HG03196 (cell line): ENCODE results near the gene MTERF4.

ENCODE experiments used
- ATAC-seq: cut with Tn5 transposase; IDR thresholded peaks from one replicate; pipeline ENCODE4 v1.9.1; 2021; ENCODE audit not compliant: unreplicated experiment

The MTERF4 gene

DNA sequence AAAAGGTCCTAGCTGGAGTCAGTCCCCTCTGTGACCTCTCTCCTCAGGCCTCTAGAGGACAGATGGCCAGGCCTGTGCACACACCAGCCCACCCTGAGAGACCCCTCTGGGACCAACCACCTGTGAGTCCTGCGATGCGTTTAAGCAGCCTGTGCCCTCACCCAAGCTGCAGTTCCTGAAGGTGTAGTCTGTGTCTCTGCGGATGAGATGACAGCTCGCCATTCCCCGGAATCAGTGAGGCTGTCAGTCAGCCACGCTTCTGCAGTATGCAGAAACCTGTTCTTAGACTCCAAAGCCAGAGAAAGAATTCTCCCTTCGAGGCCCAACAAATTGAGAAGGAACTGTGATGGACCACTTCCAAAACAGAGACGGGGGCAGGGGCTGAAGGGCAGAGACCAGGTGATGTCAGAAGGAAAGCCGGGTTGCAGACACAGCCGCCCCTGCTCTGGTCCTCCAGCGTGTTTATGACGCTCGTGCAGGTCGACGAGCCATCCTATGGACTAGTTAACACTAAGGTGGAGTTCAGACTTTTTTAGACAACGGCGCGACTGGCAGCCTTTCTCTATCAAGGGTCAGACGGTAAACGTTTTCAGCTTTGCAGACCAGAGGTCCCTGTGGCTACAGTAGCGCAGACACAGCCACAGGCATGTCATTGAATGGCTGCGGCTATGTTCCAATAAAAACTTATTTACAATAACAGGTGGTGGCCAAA, 10.2 kb downstream of the MTERF4 start:
- ATAC-seq, result no peak

DNA sequence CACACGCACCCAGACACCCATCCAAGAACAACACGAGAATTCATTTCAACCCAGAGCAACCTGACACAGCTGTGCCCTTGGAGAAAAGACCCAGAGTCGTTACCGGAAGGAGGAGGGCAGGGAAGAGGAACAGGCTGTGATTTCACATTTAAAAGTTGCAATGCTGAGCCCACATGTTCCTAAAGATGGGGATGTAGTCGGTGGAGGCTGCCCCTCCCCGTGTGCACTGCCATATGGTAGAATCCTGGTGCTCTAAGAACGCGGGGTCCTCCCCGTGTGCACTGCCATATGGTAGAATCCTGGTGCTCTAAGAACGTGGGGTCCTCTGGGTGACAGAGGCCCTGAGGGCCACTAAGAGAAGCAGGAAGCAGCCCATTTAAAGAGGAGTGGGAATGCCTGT, 10.9 kb downstream of the MTERF4 start:
- no peak for ATAC-seq

GRCh38 chr2:241088791-241089732, 13.0 kb downstream of the MTERF4 start:
- ATAC-seq, result no peak

DNA sequence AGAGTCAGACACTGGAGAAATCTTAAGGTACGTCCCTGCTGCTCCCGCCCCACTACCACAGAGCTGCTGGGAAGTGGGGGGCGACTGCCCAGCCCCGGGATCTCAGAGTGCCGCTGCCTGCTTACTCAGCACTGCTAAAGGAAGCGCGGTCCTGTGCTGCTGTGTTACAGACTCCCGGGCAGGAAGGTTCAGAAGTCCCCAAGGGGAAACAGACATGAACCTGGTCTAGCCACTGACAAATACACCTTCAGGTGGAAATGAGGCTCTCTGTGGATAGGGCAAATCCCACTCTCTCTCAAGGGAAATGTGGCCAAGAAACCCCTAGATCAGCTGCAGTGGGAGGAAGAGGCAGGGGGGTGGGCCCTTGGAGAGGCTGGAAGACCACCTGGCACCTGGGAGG, 13.7 kb downstream of the MTERF4 start:
- no peak for ATAC-seq

DNA sequence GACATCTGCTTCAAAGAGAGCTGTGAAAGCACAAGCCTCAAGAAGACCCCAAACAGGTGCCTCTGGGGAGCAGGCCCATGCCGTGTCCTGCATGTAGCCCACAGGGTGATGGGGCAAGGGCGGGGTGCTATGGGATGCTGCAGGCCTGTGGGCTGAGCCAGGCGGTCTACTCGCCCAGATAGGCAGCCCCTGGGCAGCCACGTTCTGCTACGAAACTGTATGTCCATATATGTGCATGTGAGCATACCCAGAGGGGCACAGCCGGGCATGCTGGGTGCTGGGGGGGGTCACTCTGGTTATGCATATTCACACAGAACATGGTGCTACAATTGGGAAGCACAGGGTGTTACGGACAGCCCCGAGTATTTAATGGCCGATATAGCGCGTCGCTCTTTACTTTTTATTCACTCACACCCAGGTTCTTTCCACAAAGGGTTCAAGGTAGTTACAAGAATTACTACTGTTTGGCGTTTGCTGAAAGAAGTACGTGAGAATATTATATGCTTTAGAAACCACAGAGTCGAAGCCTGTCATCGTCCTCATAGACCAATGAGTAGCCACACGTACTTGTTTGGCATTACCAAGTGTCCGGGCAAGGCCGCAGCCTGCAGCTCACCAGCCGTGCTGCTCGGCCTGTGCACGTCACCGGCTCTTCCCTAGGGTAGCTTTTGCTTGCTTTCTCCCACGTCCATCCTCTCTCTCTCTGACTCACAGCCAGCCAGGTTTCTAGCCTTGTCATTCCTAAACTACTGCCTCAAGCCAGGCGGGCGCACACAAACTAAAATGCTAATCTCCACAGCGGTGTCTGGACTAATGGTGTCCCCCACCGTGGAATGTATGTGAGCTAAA, 14.4 kb downstream of the MTERF4 start:
- no peak for ATAC-seq

DNA sequence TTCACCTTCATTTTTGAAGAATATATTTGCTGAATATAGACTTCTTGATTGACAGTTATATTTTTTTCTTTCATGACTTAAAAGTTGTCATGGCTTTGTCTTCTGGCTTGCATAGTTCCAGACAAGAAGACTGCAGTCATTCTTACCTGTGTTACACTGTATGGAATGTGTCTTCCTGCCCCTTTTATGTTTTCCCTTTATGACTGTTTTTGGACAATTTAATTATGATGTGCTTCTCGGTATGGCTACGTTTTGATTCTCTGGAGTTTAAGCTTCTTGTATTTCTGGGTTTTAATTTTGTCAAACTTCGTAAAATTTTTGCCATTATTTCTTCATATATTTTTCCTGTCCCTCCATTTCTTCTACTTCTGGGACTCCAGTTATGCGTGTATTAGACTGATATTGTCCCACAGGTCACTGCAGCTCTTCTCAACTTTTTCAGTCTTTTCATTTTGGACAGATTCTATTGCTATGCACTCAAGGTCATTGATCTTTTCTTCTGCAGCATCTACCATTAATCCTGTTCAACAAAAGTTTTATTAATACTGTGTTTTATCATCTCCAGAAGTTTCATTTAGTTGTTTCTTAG, 17.1 kb downstream of the MTERF4 start:
- ATAC-seq, result no peak

- no peak for ATAC-seq
Observed at GRCh38 chr2:241083091-241083415, 19.0 kb downstream of the MTERF4 start.

DNA sequence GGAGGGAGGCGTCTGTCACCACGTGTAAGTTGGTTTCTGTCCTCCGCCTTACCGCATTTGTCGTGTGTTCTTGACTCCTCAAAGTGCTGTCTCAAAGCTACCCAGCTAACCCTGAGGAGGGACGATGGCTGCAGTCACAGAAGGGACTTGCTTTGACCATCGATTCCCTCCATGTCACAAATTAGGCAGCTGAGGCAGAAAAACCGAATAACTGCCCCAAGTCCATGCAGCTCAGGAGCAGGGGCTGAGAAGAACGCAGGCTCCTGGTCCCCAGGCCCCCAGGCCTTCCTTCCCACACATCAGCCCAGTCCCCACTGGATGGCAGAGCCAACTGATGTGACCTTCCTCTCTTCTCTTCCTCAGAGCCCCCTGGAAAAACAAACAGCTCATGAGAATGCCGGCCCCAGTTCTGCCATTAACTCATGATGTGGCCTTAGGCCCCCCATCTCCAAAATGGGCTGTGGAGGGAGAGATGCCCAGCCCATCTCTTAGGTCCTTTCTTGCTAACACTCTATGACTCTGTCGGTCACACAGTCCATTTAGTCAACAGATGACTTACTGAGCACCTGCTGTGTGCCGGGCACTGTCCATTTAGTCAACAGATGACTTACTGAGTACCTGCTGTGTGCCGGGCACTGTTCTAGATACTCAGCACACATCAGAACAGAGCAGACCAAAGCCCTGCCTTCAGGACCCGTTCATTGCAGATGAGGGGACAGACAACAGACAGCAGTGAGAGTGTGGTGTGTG, 19.6 kb downstream of the MTERF4 start:
- no peak for ATAC-seq

DNA sequence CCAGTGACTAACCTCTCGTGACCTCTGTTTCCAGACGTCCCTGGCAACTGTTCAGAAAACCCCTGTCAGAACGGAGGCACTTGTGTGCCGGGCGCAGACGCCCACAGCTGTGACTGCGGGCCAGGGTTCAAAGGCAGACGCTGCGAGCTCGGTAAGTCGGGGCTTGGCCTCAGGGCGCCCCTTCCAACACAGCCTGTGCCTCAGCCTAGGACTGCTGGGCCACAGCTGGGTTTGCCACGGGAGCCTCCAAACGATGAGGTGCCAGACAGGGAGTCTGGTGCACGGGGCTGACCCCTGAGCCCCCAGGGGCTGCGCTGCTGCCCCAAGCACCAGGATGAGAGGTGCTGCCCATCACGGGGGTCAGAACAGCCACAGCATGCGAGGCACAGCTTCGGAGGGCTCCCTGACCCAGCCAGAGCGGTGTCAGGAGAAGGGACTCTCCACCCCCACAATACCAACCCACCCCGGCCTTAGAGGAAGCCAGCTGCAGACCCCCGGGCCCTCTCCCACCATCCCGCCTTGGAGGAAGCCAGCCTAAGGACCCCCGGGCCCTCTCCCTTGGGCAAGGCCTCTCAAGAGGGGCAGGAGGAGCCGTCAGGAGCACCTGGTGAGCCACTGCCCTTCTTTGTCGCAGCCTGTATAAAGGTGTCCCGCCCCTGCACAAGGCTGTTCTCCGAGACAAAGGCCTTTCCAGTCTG, 20.3 kb downstream of the MTERF4 start:
- ATAC-seq, result no peak

DNA sequence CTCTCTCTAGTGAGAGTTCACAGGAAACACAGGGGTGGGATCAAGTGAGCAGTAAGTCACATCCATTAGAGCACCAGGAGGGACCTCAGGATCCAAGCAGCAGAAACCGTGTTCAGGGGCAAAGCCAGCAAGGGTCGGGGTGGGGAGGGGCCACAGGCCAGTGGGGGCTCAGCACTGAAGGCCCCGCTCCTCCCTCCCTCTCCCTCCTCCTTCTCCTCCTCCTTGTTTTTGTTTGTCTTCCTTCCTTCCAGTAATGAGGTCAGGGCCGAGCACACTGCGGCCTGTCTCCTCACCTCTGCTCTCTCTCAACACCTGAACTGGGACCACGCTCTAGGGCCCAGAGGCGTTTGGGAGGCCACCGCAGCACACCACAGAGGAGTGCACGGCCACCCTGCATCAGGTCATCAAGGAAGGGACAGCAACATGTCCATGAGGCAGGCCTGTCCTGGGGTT, 20.9 kb downstream of the MTERF4 start:
- ATAC-seq, result no peak

GRCh38 chr2:241080405-241081189, 21.5 kb downstream of the MTERF4 start:
- no peak for ATAC-seq

DNA sequence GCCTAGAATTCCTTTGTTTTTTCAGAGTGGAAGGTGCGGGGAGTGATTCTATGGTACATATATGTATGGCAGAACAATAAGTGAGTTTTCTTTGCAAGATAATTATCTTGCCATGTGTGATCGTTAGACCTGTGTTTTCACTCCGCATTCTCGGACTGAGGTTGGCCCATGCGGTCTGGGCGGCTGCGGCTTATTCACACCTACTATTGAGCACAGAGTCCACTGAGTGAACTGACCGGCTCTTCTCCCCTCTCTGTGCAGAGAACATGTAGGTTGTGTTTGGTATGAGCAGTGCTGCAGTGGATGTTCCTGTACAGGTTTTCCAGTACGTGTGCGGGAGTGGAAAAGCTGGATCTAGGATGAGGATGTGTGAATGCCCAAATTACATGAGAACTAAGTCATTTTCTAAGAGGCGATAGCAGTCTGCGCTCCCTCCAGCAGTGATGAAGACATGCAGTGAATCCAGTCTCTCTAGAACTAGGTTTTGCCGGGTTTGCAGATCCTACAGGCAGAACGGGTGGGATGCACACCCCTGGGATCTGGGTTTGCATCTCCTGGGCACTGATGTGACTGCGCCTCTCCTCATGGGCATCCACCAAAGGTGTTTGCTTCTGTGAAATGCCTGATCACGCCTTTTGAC, 27.1 kb downstream of the MTERF4 start:
- ATAC-seq, result no peak

GRCh38 chr2:241074065-241074818, 27.8 kb downstream of the MTERF4 start:
- no peak for ATAC-seq

DNA sequence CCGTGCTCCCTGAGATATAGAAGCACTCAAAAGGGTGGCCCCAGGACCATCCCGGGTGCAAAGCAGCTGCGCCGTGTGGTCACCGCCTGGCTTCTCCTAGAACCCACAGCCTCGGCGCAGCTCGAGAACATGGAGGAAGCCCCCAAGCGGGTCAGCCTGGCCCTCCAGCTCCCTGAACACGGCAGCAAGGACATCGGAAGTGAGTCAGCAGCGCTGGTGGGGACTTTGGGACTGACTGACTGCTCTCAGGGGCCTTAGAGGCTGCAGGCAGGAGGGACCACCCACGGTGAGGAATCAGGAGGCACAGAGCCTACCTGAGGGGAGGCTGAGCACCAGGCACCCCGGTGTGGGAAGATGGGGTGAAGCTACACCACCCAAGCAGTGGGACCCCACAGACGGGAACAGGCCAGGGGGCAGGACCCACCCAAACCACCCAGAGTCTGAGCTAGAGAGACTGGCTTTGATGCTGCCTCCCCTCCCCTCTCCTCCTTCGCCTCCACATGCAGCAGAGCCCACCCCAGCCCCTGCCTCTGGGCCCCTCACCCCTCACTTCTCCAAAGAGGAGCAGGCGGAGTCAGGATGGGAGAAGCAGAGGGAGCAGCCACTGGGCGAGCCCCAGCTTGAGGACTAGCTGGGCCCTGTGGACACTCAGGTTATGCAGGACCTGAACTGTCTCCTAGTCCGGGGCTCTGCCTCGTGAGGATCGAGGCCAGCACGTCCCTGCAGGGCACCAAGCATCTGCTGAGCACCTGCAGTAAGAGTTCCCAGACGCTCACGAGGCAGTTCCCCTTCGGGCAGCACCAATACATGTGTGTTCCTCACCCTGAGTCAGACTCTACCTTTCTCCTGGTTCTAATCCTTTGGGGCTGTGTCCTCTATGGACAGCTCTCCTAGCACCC, 28.7 kb downstream of the MTERF4 start:
- no peak for ATAC-seq

DNA sequence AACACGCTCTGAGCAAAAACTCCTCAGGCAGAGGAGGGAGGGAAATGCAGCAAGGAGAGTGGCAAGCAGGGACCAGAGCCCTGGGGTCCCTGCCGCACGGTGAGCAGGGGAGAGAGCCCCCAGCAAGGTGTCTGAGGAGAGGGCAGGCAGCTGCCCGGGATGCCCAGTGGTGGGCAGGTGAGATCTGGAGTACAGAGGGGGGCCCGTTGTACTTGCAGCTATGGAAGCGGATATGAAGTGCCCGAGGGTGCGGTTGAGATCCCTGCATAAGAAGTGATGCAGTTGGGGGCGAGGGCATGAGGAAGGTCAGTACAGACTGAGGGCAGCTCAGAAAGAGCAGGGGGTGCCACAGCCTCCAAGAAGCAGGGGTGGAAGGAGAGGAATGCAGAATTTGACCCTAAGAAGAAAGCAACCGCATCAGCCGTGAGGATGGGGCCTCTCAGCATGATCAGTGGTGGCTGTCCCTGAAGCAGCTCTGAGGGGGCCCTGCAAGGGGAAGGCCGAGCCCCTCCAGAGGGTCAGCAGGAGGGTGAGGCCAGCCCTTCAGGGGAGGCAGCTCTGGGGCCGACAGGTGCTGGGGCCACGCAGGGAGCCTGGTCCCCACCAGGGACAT, 29.4 kb downstream of the MTERF4 start:
- no peak for ATAC-seq

- no peak for ATAC-seq
Observed at GRCh38 chr2:241072151-241072550, 29.9 kb downstream of the MTERF4 start.
